Central memory CD4-positive, alpha-beta T cell (primary cell): Measurements from ENCODE around the gene KCNIP4.

Experiments used
- DNase-seq: peaks from one replicate; pipeline ENCODE4 v3.0.0; 2022

The KCNIP4 gene

GRCh38 chr4:21753084-21753760 is 195.3 kb downstream of the KCNIP4 start:
- no peak for DNase-seq

- DNase-seq = no peak
Observed at GRCh38 chr4:21752616-21753015, 196.0 kb downstream of the KCNIP4 start.

- DNase-seq = no peak
Observed at GRCh38 chr4:21749924-21750323, 198.6 kb downstream of the KCNIP4 start.

GRCh38 chr4:21749412-21749811 is 199.2 kb downstream of the KCNIP4 start:
- DNase-seq = no peak

- no peak for DNase-seq
Observed at GRCh38 chr4:21744046-21744445, 204.5 kb downstream of the KCNIP4 start.

GRCh38 chr4:21742326-21742725 is 206.2 kb downstream of the KCNIP4 start:
- no peak for DNase-seq

GRCh38 chr4:21738821-21739220 is 209.8 kb downstream of the KCNIP4 start:
- no peak for DNase-seq

GRCh38 chr4:21735866-21736265 is 212.7 kb downstream of the KCNIP4 start:
- no peak for DNase-seq

GRCh38 chr4:21733894-21734630 is 214.5 kb downstream of the KCNIP4 start:
- DNase-seq = no peak

GRCh38 chr4:21728304-21728703 is 220.3 kb downstream of the KCNIP4 start:
- DNase-seq = no peak

GRCh38 chr4:21726255-21726815 is 222.2 kb downstream of the KCNIP4 start:
- DNase-seq = no peak

- DNase-seq = no peak
Observed at GRCh38 chr4:21722157-21722839, 226.3 kb downstream of the KCNIP4 start.

GRCh38 chr4:21716531-21716930 is 232.0 kb downstream of the KCNIP4 start:
- DNase-seq = no peak

GRCh38 chr4:21710179-21710835 is 238.3 kb downstream of the KCNIP4 start:
- no peak for DNase-seq

GRCh38 chr4:21709761-21710160 is 238.8 kb downstream of the KCNIP4 start:
- DNase-seq = no peak

- no peak for DNase-seq
Observed at GRCh38 chr4:21709031-21709430, 239.5 kb downstream of the KCNIP4 start.

- DNase-seq = no peak
Observed at GRCh38 chr4:21699446-21699845, 249.1 kb downstream of the KCNIP4 start.

- no peak for DNase-seq
Observed at GRCh38 chr4:21697583-21697982, 251.0 kb downstream of the KCNIP4 start.

- no peak for DNase-seq
Observed at GRCh38 chr4:21695141-21695540, 253.4 kb downstream of the KCNIP4 start.

GRCh38 chr4:21692241-21692640 is 256.3 kb downstream of the KCNIP4 start:
- no peak for DNase-seq

GRCh38 chr4:21688596-21689265 is 259.8 kb downstream of the KCNIP4 start:
- DNase-seq = no peak

- DNase-seq = no peak
Observed at GRCh38 chr4:21685911-21686310, 262.7 kb downstream of the KCNIP4 start.
